HepG2 (cell line): ENCODE data around the gene SLC1A3.

Experiments used
- GATAD2A ChIP-seq: IDR thresholded peaks from 2 replicates; pipeline ENCODE4 v1.6.1; 2016
- PHB2 ChIP-seq: fragments of 450-650 bp; IDR thresholded peaks from 2 replicates; pipeline ENCODE4 v1.6.1; 2018; ENCODE audit not compliant: partially characterized antibody
- POLR2A ChIP-seq, 2 experiments: IDR thresholded peaks; 2 replicates each; pipeline ENCODE4 v1.6.1; 2011; ENCODE audit warnings: low read depth in 2 of 2, low read length in 2 of 2, mild to moderate bottlenecking in 1 of 2, moderate library complexity in 1 of 2; ENCODE audit not compliant: insufficient read depth in 1 of 2
- ZBTB3 ChIP-seq: sonication (generic); formaldehyde crosslinking; IDR thresholded peaks from 2 replicates; pipeline ENCODE4 v1.4.0; 2020; ENCODE audit warnings: low read depth, mild to moderate bottlenecking, moderate library complexity, missing genetic modification reagents, borderline replicate concordance
- ZNF331 ChIP-seq: sonication (generic); formaldehyde crosslinking; IDR thresholded peaks from 2 replicates; pipeline ENCODE4 v1.4.0; 2020; ENCODE audit warnings: missing genetic modification reagents
- ZNF556 ChIP-seq: sonication (generic); formaldehyde crosslinking; IDR thresholded peaks from 2 replicates; pipeline ENCODE4 v1.4.0; 2020; ENCODE audit warnings: mild to moderate bottlenecking, missing genetic modification reagents, borderline replicate concordance
- TF ChIP-seq, protein P1 (sequence below): IDR thresholded peaks from 2 replicates; pipeline ENCODE4 v1.6.1; 2012; ENCODE audit warnings: inconsistent platforms

DNA sequence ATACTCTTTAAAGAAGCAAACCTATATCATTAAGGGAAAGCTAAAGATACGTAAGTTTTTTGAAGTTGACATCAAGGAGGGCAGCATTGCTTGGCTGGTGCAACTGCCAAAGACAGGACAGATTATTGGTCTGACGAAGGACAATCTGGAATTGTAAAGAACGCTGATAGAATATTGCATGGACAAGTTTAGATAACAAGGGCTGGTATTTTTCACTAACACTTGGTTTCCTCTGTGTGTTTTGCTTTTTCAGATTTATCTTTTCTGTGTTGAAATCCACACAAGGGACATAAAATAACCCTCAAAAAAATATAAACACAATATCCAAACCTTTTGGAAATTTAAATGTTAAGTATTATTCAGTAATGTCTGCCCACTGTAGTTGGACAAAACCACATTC, 39.7 kb downstream of the SLC1A3 start:
- TF ChIP-seq ZNF556 (CRISPR knock-in tag) (no peak), ZNF331 (CRISPR knock-in tag) (no peak), PHB2 (no peak), ZBTB3 (no peak), GATAD2A (no peak), POLR2A (IDR thresholded peaks at IDR 0.05; ENCODE audit: insufficient read depth in 1 of 2, low read depth in 2 of 2, low read length in 2 of 2) (no peak)
- TF ChIP-seq, protein P1, sequence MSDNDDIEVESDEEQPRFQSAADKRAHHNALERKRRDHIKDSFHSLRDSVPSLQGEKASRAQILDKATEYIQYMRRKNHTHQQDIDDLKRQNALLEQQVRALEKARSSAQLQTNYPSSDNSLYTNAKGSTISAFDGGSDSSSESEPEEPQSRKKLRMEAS = no peak
